Measurements from ENCODE around the gene TTC1.

The TTC1 gene

GRCh38 chr5:160054831-160055230 is 45.9 kb downstream of the TTC1 start:
- DNase-seq: no peak
- peaks cover 83 to 95% (median 84%) of the 10 kb centered on the region in 3 donors for H3K36me3 ChIP-seq
- H3K27me3 ChIP-seq: no peaks in the 10 kb centered on the region
- H3K4me3 ChIP-seq: no peak overlapping the region
- no peak for TF ChIP-seq CTCF (IDR thresholded peaks at IDR 0.05)
- no peaks in the 10 kb centered on the region for H3K9me3 ChIP-seq
- intact Hi-C loops (cut with DNase I; ENCODE audit: low total_unique reads): no loop called here
- no peak overlapping the region for H3K27ac ChIP-seq
- H3K4me1 ChIP-seq: no peaks in the 10 kb centered on the region

- Histone ChIP-seq H3K4me1 (no peaks in the 10 kb centered on the region), H3K27ac (no peak overlapping the region), H3K27me3 (no peaks in the 10 kb centered on the region), H3K36me3 (peaks cover 74 to 95% (median 84%) of the 10 kb centered on the region in 3 donors), H3K4me3 (no peak overlapping the region), H3K9me3 (no peaks in the 10 kb centered on the region)
- intact Hi-C loops (cut with DNase I; ENCODE audit: low total_unique reads): no loop called here
- DNase-seq: no peak
- TF ChIP-seq CTCF (IDR thresholded peaks at IDR 0.05): no peak
These were observed 48.3 kb downstream of the TTC1 start for GRCh38 chr5:160057256-160057655.

- Histone ChIP-seq H3K36me3 (peaks cover 68 to 91% (median 80%) of the 10 kb centered on the region in 3 donors), H3K27me3 (no peaks in the 10 kb centered on the region), H3K4me1 (peaks cover 0 to 10% (median 0%) of the 10 kb centered on the region in 4 donors), H3K9me3 (no peaks in the 10 kb centered on the region), H3K4me3 (no peak overlapping the region), H3K27ac (no peak overlapping the region)
- TF ChIP-seq CTCF (IDR thresholded peaks at IDR 0.05): no peak
- intact Hi-C loops (cut with DNase I; ENCODE audit: low total_unique reads): no loop called here
- DNase-seq: no peak
These were observed 51.1 kb downstream of the TTC1 start for GRCh38 chr5:160060001-160060400.

GRCh38 chr5:160061770-160062169 is 52.8 kb downstream of the TTC1 start:
- H3K4me1 ChIP-seq: peaks cover 0 to 10% (median 0%) of the 10 kb centered on the region in 4 donors
- H3K36me3 ChIP-seq: peaks cover 65 to 84% (median 75%) of the 10 kb centered on the region in 3 donors
- TF ChIP-seq CTCF (IDR thresholded peaks at IDR 0.05): no peak
- DNase-seq: no peak
- H3K9me3 ChIP-seq: no peaks in the 10 kb centered on the region
- H3K4me3 ChIP-seq: no peak overlapping the region
- H3K27ac ChIP-seq: no peak overlapping the region
- no peaks in the 10 kb centered on the region for H3K27me3 ChIP-seq
- intact Hi-C loops (cut with DNase I; ENCODE audit: low total_unique reads): no loop called here

GRCh38 chr5:160064417-160064810 is 55.5 kb downstream of the TTC1 start:
- H3K36me3 ChIP-seq: peaks cover 53 to 69% (median 60%) of the 10 kb centered on the region in 3 donors
- TF ChIP-seq CTCF (IDR thresholded peaks at IDR 0.05): no peak
- H3K27ac ChIP-seq: no peak overlapping the region
- no peak overlapping the region for H3K4me3 ChIP-seq
- H3K4me1 ChIP-seq: peaks cover 0 to 10% (median 0%) of the 10 kb centered on the region in 4 donors
- DNase-seq: no peak
- intact Hi-C loops (cut with DNase I; ENCODE audit: low total_unique reads): no loop called here
- H3K9me3 ChIP-seq: no peaks in the 10 kb centered on the region
- H3K27me3 ChIP-seq: no peaks in the 10 kb centered on the region
